OCI-LY7 (cell line): ENCODE results near the gene AGRN. TPM values are rescaled to one million over a fixed set of nuclear protein-coding genes. Genes with fewer than 3 reads are reported as not detected.

Experiments used
- BruUV-seq: library from RNA; stranded (reverse); fragments of 400-500 nt; replicated peaks from 2 replicates; lab custom pipeline; 2021; lab: Mats Ljungman, UMichigan
- CTCF ChIA-PET: fragments of 300-600 bp; sonication (Branson Sonifier 250); formaldehyde crosslinking; loops from one replicate; lab custom pipeline; 2022; ENCODE audit warnings: antibody characterized with exemption; ENCODE audit not compliant: unreplicated experiment; lab: Charles Lee
- POLR2A ChIA-PET: fragments of 300-600 bp; sonication (Branson Sonifier 250); formaldehyde crosslinking; loops from one replicate; lab custom pipeline; 2022; ENCODE audit warnings: antibody characterized with exemption; lab: Charles Lee
- DNase-seq: peaks from one replicate; pipeline ENCODE4 v3.0.0-alpha.2; 2015; ENCODE audit warnings: low spot score
- H2AFZ ChIP-seq: fragments of 200-600 bp; sonication (generic), shearing (Covaris generic); 2 replicates; pipeline ENCODE4 v1.6.1; 2014; ENCODE audit warnings: mild to moderate bottlenecking, antibody characterized with exemption, low read length, moderate library complexity
- H3K27ac ChIP-seq: fragments of 200-600 bp; sonication (generic); 2 replicates; pipeline ENCODE4 v1.5.1; 2014; ENCODE audit warnings: mixed run types, low read depth, mild to moderate bottlenecking, moderate library complexity, low read length, inconsistent platforms; ENCODE audit not compliant: poor library complexity, severe bottlenecking
- H3K36me3 ChIP-seq: fragments of 200-600 bp; sonication (generic); 2 replicates; pipeline ENCODE4 v1.6.1; 2014; ENCODE audit warnings: mild to moderate bottlenecking, antibody characterized with exemption, low read length, moderate library complexity, mixed read lengths; ENCODE audit not compliant: insufficient read depth
- H3K4me1 ChIP-seq: fragments of 200-600 bp; sonication (generic); 2 replicates; pipeline ENCODE4 v1.5.1; 2014; ENCODE audit warnings: mild to moderate bottlenecking, low read length; ENCODE audit not compliant: insufficient read depth, poor library complexity, severe bottlenecking
- H3K4me2 ChIP-seq: fragments of 200-600 bp; sonication (generic); 2 replicates; pipeline ENCODE4 v1.6.1; 2014; ENCODE audit warnings: mild to moderate bottlenecking, low read length
- H3K4me3 ChIP-seq: fragments of 200-600 bp; sonication (generic); 2 replicates; pipeline ENCODE4 v1.5.1; 2014; ENCODE audit warnings: mild to moderate bottlenecking, low read depth, low read length; ENCODE audit not compliant: poor library complexity, severe bottlenecking
- H3K79me2 ChIP-seq: fragments of 200-600 bp; sonication (generic); 2 replicates; pipeline ENCODE4 v1.6.1; 2016; ENCODE audit warnings: low read depth, mild to moderate bottlenecking, low read length, moderate library complexity, mixed read lengths; ENCODE audit not compliant: insufficient read depth
- H3K9me2 ChIP-seq: fragments of 200-600 bp; sonication (generic); 2 replicates; pipeline ENCODE4 v1.6.1; 2016; ENCODE audit warnings: mild to moderate bottlenecking, low read length, mixed read lengths; ENCODE audit not compliant: insufficient read depth
- H3K9me3 ChIP-seq: fragments of 200-600 bp; sonication (generic); 2 replicates; pipeline ENCODE4 v1.6.1; 2014; ENCODE audit warnings: mild to moderate bottlenecking, mixed run types, low read length, mixed read lengths
- H4K20me1 ChIP-seq: fragments of 200-600 bp; sonication (generic); 2 replicates; pipeline ENCODE4 v1.6.1; 2014; ENCODE audit warnings: mild to moderate bottlenecking, antibody characterized with exemption, low read length, moderate library complexity, mixed read lengths; ENCODE audit not compliant: insufficient read depth
- CTCF ChIP-seq: fragments of 200-600 bp; sonication (generic); conservative IDR thresholded peaks from 2 replicates; pipeline ENCODE4 v1.5.1; 2014; ENCODE audit warnings: mild to moderate bottlenecking, antibody characterized with exemption, low read length, moderate library complexity, mixed read lengths
- EZH2phosphoT487 ChIP-seq: fragments of 200-600 bp; sonication (generic); IDR thresholded peaks from 2 replicates; pipeline ENCODE4 v1.6.1; 2018; ENCODE audit warnings: low read depth, borderline replicate concordance, mild to moderate bottlenecking, mixed run types, antibody characterized with exemption, low read length, moderate library complexity, mixed read lengths
- intact Hi-C: fragments of 100-400 bp; cut with micrococcal nuclease; formaldehyde crosslinking; loops from one replicate; pipeline ENCODE4 v1.10.0; 2022; ENCODE audit not compliant: unreplicated experiment
- total RNA-seq, 2 experiments: library from RNA; depleted of rRNA in 1 of 2; stranded (reverse); fragments of >200 nt in 1 of 2; shearing (Covaris generic) in 1 of 2; gene quantifications; 2 replicates each; pipeline ENCODE4 v1.2.3, GENCODE V29; 2014 to 2022

AGRN gene
- total RNA-seq, 2 experiments from 2014 or later = 2.7 to 9.1 TPM

- TF ChIP-seq CTCF = no peak
- no peak for TF ChIP-seq EZH2phosphoT487
- Histone ChIP-seq H3K4me3 (no peak overlapping the region), H3K36me3 (no peaks in the 10 kb centered on the region), H3K27ac (no peak overlapping the region), H3K4me2 (0 out of 2 replicates have a peak overlapping the region, but pooled peaks have one; percentile 60), H3K9me3 (no peaks in the 10 kb centered on the region), H3K79me2 (no peaks in the 10 kb centered on the region), H3K9me2 (no peaks in the 10 kb centered on the region), H4K20me1 (no peaks in the 10 kb centered on the region), H2AFZ (no peak overlapping the region), H3K4me1 (peaks cover 6% of the 10 kb centered on the region)
- no peak for DNase-seq
- POLR2A ChIA-PET = no interaction called here
- no TSS peak for BruUV-seq
- intact Hi-C loops = no loop called here
- CTCF ChIA-PET = interaction anchor here (0.6 kb wide), 1 partner anchor 88 kb away, joined by 3 read pairs; no protein-coding TSS in a partner anchor
Observed at GRCh38 chr1:1021010-1021919, 1.3 kb downstream of the AGRN start.

GRCh38 chr1:1021920-1022259 is 2.0 kb downstream of the AGRN start:
- Histone ChIP-seq H3K27ac (no peak overlapping the region), H4K20me1 (no peaks in the 10 kb centered on the region), H3K9me3 (no peaks in the 10 kb centered on the region), H3K4me1 (peaks cover 6% of the 10 kb centered on the region), H3K4me2 (no peak overlapping the region), H3K9me2 (no peaks in the 10 kb centered on the region), H2AFZ (no peak overlapping the region), H3K79me2 (no peaks in the 10 kb centered on the region), H3K36me3 (no peaks in the 10 kb centered on the region), H3K4me3 (no peak overlapping the region)
- intact Hi-C loops = no loop called here
- POLR2A ChIA-PET = no interaction called here
- DNase-seq = no peak
- BruUV-seq = no TSS peak
- no peak for TF ChIP-seq CTCF
- no peak for TF ChIP-seq EZH2phosphoT487
- CTCF ChIA-PET = interaction anchor here (0.6 kb wide), 1 partner anchor 88 kb away, joined by 3 read pairs; no protein-coding TSS in a partner anchor
